ENCODE data around the gene ACTR1B.
"Not testable (repeated sequence)": the region's sequence is repeated elsewhere in the genome, so short reads cannot be mapped to it uniquely, and the experiment has no call there.

Gene ACTR1B

DNA sequence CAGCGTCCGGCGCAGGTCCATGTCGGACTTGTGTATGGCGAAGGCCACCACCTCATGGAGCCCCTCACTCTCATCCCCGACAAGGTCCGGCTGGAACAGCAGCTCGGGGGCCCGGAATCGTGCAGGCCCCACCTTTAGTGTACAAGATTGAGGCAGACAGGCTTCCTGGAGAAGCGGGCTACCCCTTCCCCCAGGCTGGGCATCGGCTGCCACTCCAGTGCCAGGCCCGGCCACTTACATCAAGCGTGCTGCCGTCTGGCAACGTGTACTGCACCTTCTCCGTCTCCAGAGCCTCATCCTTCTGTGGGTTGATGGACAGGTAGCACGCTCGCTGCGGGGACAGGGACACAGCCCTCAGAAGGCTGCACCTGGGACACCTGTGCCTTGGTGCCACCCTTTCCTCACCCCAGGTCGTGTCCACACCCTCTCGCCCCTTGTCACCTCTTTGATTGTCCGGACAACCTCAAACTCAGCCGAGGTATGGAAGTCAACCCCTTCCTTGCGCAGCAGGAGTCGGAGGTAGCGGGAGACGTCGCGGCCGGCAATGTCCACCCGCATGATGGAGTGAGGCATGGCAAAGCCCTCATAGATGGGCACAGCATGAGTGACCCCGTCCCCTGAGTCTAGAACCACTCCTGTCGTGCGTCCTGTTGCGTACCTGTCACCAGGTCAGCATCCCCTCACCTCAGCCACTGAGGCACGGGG is 5.7 kb downstream of the ACTR1B start:
- no peak for DNase-seq

DNA sequence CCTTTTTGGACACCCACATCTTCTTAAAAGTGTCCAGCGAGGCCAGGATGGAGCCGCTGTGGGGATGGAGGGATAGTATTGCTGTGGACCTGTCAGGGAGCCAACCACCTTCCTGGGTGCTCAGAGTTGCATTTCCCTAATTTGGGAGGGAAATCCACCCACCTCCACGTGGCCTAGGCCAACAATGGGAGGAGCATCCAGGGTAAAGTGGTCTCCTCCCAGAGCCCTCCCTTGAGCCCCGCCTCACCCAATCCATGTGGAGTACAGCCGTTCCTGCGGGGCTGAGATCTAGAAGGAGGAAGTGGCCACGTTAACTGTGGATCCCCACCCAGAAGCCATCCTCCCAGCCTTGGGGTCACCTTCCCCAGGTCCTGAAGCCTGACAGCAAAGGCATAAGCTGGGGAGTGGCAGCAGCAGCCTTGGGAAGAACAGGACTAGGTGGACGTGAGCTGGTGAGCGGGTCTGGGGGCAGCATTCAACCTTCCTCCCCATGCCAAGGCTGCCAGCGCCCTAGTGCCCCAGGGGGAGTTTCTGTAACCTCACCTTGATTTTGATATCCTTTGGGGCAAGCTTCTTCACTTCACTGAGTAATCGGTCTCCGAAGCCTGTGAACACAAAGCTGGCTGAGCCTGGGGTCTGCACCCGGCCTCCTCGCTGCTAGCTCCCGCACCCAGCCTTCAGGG is 6.8 kb downstream of the ACTR1B start:
- no peak for DNase-seq

- DNase-seq, result no peak
Observed at GRCh38 chr2:97656129-97656755, 7.6 kb downstream of the ACTR1B start.

DNA sequence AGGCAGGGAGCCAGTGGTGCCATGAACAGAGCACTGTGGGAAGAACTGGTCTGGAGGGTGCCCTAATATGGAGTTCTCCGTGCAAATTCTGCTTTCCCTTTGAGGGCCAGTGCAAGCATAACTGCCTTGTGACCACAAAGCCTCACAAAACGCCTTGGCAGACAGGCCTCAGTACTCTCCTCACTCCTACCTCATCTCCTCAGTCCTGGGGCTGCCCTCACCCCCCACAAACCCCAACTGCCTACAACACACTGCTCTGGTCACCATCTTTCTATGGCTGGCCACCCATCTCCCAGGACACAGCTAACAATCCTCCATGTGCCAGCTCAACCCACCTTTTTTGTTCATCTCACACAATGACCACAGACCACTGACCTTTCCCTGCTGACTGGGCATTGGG is 9.1 kb downstream of the ACTR1B start:
- no peak for DNase-seq

- DNase-seq, result no peak
Observed at GRCh38 chr2:97654309-97654708, 9.5 kb downstream of the ACTR1B start.

- DNase-seq, result no peak
Observed at GRCh38 chr2:97653874-97654273, 10.0 kb downstream of the ACTR1B start.

GRCh38 chr2:97653473-97653872 is 10.4 kb downstream of the ACTR1B start:
- no peak for DNase-seq

DNA sequence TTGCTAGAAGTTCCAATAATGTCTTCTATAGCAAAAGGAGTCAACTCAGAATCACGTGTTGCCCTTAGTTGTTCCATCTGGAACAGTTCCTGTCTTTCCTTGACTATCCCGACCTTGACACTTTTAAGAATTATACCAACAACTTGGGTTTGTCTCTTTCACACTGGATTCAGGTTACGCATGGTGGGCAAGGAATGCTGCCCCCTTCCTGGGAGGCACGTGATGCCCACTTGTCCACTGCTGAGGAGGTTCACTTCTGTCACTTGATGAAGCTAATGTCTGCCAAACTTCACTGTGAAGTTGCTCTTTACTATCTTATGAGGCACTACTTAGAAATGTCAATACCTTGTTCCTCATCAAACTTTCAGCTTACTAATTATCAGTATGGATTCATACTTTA is 12.7 kb downstream of the ACTR1B start:
- no peak for DNase-seq

- DNase-seq, result no peak
Observed at GRCh38 chr2:97646977-97647376, 16.9 kb downstream of the ACTR1B start.

DNA sequence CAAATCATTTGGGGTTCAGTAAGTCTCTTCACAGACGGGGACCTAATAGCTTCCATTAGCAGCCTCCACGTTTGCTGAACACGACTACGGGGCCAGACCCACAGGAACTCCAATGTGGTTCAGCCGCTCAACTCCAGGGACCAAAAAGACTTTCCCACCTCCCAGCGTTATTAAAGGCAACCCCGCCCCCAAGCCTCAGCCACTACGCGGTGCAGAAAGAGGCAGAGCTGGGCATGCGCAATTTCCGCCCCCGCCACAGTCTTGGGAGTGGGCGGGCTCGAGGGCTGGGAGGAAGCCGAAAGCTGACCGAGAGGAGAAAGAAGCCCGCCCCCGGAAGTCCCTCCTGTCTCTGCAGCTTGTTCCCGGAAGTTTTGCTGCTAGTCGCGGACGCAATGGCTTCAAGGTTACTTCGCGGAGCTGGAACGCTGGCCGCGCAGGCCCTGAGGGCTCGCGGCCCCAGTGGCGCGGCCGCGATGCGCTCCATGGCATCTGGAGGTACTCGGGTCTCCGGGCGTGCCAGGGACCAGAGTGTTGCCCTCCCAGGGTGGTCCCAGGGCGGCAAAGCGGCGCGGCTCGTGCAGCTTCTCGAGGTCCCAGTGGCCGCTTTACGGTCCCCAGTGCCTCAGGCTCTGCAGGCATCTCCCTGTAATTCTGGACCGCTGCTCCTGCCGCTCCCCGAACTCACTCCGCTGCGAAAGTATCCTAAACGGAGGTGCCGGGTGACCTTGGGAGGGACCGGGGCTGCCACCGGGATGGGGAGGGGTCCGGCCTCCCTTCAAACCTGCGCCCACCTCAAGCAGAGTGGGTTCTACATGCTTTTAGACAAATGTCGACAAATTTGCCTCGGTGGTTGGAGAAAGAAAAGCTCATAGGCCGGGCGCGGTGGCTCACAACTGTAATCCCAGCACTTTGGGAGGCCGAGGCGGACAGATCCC is 17.9 kb downstream of the ACTR1B start, which contains the start of gene COX5B:
COX5B (plus strand) TSS at position 368 of the 935 bp plus-strand sequence; CDS start at position 393, 25 bp downstream.
- DNase-seq, result peak; percentile 91

DNA sequence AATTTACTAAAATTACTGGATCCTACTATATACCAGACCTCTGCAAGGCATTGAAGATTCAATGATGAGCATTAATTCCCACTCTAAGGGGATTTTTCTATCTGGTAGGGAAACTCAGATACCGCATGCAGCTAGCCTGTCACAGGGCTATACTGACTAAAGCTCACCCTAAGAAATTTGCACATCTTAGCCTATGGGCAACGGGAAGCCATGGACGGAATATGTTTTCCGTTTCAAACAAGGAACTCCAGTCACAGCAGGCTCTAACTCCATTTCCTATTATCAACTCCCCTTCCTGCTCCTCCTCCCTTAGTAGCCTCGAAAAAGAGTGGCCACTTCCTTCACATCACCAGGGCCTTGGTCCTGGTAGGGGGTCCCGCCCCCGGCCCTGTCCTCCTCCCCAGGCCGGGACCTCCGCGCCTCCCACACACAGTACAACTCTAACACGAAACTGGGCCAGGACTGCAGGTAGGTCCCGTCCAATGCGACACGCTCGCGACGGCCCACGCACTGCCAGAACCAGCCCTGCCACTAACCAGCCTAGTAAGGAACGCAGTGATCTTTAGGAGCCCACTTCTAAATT is 18.6 kb downstream of the ACTR1B start:
- no peak for DNase-seq

GRCh38 chr2:97644023-97644717 is 19.7 kb downstream of the ACTR1B start:
- no peak for DNase-seq

DNA sequence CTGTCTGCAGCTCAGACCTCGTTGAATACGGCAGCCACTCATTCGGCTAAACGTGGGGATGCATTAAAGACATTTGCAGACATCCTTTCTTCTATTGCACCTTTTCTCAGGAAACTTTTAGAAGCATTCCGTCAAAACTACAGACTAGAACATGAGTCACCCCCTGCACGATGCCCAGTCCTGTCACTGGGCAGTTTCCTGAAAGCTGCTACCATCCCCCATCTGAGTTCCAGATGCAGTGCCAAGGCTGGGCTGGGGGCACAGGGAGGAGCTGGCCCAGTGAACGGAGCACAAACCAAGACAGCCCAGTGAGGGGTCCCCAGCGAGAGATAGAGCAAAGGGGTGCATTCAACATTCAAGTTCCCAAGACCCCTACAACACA is 37.8 kb downstream of the ACTR1B start:
- not testable (repeated sequence) for DNase-seq

DNA sequence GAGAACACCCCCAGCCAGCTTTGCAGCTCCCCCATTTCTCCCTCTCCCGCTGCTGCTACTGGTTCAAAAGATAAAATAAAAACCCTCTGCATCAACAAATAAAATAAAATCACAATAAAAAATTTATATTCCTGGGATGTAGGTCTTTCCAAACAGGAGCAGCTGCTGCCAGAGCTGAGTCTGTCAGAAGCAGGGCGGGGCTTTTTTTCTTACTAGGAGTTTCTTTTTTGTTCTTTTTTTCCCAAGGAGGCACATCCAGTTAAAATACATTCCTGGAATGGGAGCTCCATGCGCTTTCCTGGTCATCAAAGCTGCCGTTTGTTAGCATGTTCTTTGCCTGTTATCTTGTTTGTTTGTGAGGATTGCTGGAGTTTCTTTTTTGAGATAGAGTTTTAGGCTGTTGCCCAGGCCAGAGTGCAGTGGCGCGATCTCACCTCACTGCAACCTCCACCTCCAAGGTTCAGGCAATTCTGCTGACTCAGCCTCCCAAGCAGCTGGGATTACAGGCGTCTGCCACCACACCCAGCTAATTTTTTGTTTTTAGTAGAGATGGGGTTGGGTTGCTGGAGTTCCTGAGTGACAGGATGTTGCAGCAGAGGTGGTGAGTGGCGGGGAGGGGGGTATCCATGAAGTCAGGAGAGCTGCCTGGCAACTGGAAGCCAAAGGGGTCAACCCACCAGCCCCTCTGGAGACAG is 38.3 kb downstream of the ACTR1B start:
- DNase-seq, result not testable (repeated sequence)

DNA sequence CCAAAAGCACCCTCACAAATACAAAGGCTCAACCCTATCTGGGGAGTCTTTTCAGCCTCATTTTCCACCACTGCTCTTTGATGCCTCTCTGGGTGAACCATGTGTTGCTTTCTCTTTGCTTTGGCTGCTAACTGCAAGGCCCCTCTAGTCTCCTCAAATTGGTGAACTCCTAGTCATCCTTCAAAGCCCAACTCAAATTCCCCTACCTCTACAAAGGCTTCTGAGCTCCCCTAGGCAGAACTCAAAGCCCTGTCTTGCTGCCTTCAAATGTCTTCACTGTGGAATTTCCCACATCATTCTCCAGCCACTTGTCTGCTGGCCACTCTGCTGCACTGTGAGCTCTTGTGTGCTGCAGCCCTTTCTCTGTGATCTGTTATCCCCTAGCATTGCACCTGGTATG is 40.9 kb downstream of the ACTR1B start:
- DNase-seq, result not testable (repeated sequence)

- DNase-seq, result not testable (repeated sequence)
Observed at GRCh38 chr2:97620492-97620891, 43.4 kb downstream of the ACTR1B start.

- not testable (repeated sequence) for DNase-seq
Observed at GRCh38 chr2:97618939-97619827, 44.7 kb downstream of the ACTR1B start.

GRCh38 chr2:97617911-97618310 is 45.9 kb downstream of the ACTR1B start:
- no peak for DNase-seq

DNA sequence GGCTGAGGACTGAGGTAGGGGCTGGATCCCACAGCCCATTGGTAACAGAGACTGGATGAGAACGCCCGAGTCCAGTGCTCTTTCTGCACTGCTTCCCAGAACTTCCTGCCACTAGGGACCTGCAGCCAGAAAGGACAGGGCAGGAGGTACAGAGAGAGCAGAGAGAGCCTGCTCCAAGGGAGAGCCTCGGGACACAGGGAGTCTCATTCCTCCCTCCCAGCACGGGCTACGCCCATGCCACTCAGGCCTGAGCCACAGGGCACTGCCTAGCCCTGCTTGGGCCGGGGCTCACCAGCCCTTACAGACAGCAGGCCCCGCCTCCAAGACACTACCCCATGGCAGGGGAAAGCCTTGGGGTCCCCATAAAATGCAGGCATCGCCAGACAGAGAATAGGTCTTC is 48.1 kb downstream of the ACTR1B start:
- DNase-seq, result not testable (repeated sequence)

DNA sequence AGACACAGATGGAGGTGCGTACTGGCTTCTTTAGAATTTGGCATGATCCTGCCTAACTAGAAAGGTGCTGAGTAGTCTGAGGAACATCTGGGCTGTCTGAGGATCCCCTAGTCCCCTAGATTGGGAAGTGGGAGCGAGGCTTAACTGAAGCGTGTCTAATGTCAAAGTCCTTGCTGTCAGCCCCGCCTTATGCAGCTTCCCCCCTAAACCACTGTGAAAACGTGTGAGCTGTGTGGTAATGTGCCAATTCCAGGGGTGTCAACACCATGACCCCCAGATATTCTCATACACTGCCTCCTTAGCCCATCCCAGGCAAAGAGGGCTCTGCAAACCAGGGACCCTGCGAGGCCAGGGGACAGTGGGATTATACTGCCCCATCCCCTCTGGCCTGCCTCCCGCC is 51.9 kb downstream of the ACTR1B start:
- DNase-seq, result not testable (repeated sequence)

All from NCI-H1417 treated with DMSO at 0.1 percent for 48 hours (cell line).